Measurements from ENCODE around the gene MB21D2.
A peak's percentile ranks its signal among the peaks of the same experiment; 100 is the strongest.

GRCh38 chr3:192843119-192843518 lies 74.5 kb downstream of the MB21D2 start:
- TF ChIP-seq EP300 (IDR thresholded peaks at IDR 0.05; ENCODE audit: borderline replicate concordance) = no peak
- TF ChIP-seq YY1 (IDR thresholded peaks at IDR 0.05; ENCODE audit: low read depth) = no peak
- TF ChIP-seq CEBPB (IDR thresholded peaks at IDR 0.05) = no peak
- TF ChIP-seq TEAD4 (IDR thresholded peaks at IDR 0.05) = no peak
- peak; percentile 12; the same call in 1 of the 2 replicates for TF ChIP-seq REST (IDR thresholded peaks at IDR 0.05; ENCODE audit: low read depth)
- no peak for TF ChIP-seq CREB1 (IDR thresholded peaks at IDR 0.05; ENCODE audit: low read depth)
- TF ChIP-seq MAX (IDR thresholded peaks at IDR 0.05) = no peak
